ENCODE measurements around the gene KRCC1. TPM values are rescaled to one million over a fixed set of nuclear protein-coding genes. Genes with fewer than 3 reads are reported as not detected.

The KRCC1 gene
- total RNA-seq, 2 experiments from 2014 or later, result 2.4 to 2.5 TPM

Small RNAs within 50 kb of the gene (microRNA-seq; reads per million reads assigned to microRNA genes)
- gene MIR4780 (ENCODE audit: borderline microRNAs expressed, borderline replicate concordance), result not detected

Other genes starting within 250 kb of the KRCC1 start
- 1 to 10 TPM; 1.1 to 1.6 TPM for gene RGPD2, start 230.0 kb downstream of the KRCC1 start, total RNA-seq
- 10 to 100 TPM; 12.6 to 13.1 TPM for gene RNU2-63P, start 39.2 kb downstream of the KRCC1 start, total RNA-seq
- gene SMYD1, start 12.0 kb upstream of the KRCC1 start, total RNA-seq, result not detected
- gene FABP1, start 72.3 kb upstream of the KRCC1 start, total RNA-seq, result not detected
- under 1 TPM; 0.10 to 0.21 TPM for gene THNSL2, start 114.6 kb upstream of the KRCC1 start, total RNA-seq